HCT116 (cell line): Measurements from ENCODE around the gene CSNK1E. TPM values are rescaled to one million over a fixed set of nuclear protein-coding genes. Genes with fewer than 3 reads are reported as not detected.

Experiments used
- ATAC-seq: fragments of 200-7000 bp; cut with Tn5 transposase; 2 replicates; pipeline ENCODE4 v1.9.1; 2020; ENCODE audit warnings: mild to moderate bottlenecking, moderate library complexity
- BruUV-seq: library from RNA; stranded (reverse); fragments of 400-500 nt; replicated peaks from 2 replicates; lab custom pipeline; 2021; lab: Mats Ljungman, UMichigan
- CTCF ChIA-PET: fragments of 300-600 bp; sonication (Branson Sonifier 250); formaldehyde crosslinking; loops from one replicate; lab custom pipeline; 2021; ENCODE audit warnings: antibody characterized with exemption; lab: Charles Lee
- POLR2A ChIA-PET: fragments of 300-600, 350-600 bp; sonication (Branson Sonifier 250); formaldehyde crosslinking; loops from one replicate; lab custom pipeline; 2021; ENCODE audit warnings: antibody characterized with exemption; lab: Charles Lee
- RAD21 ChIA-PET, 2 experiments: fragments of 300-600 bp; sonication (Branson Sonifier 250); formaldehyde crosslinking; loops; one replicate each; lab custom pipeline; 2023; ENCODE audit warnings: low total read pairs in 2 of 2; ENCODE audit not compliant: uncharacterized antibody in 2 of 2, unreplicated experiment in 2 of 2, low non-redundant PET in 1 of 2; lab: Charles Lee
- DNase-seq: peaks from one replicate; pipeline ENCODE4 v3.0.0-alpha.2; 2010; ENCODE audit warnings: low read depth, low spot score
- H2AFZ ChIP-seq: fragments of 200-600 bp; shearing (Covaris generic), sonication (generic); 2 replicates; pipeline ENCODE4 v1.6.1; 2017; ENCODE audit warnings: low read depth, mixed run types, mixed read lengths, antibody characterized with exemption, low read length; ENCODE audit not compliant: poor library complexity, severe bottlenecking
- H3K27ac ChIP-seq: 2 replicates; pipeline ENCODE4 v1.5.1; 2012; ENCODE audit warnings: low read depth, low read length
- H3K27me3 ChIP-seq: fragments of 200-600 bp; sonication (generic); 2 replicates; pipeline ENCODE4 v1.6.1; 2016; ENCODE audit warnings: mixed run types, low read length, mixed read lengths; ENCODE audit not compliant: insufficient read depth
- H3K36me3 ChIP-seq, 2 experiments: fragments of 200-500 bp in 1 of 2; fragments of 200-600 bp in 1 of 2; sonication (Bioruptor generic) in 1 of 2; sonication (generic) in 1 of 2; 2 replicates each; pipeline versions ENCODE4 v1.5.1 to v1.6.1; 2014 to 2016; ENCODE audit warnings: low read length in 2 of 2, inconsistent platforms in 1 of 2, mixed read lengths in 1 of 2, mixed run types in 1 of 2; ENCODE audit not compliant: insufficient read depth in 2 of 2, control insufficient read depth in 1 of 2
- H3K4me1 ChIP-seq, 2 experiments: fragments of 200-600 bp in 1 of 2; sonication (generic) in 1 of 2; 2 replicates each; pipeline versions ENCODE4 v1.5.1 to v1.6.1; 2012 to 2017; ENCODE audit warnings: low read length in 2 of 2, inconsistent platforms in 1 of 2, mild to moderate bottlenecking in 1 of 2, mixed read lengths in 1 of 2, mixed run types in 1 of 2, moderate library complexity in 1 of 2; ENCODE audit not compliant: insufficient read depth in 2 of 2, control insufficient read depth in 1 of 2
- H3K4me2 ChIP-seq: fragments of 200-600 bp; sonication (generic); 2 replicates; pipeline ENCODE4 v1.6.1; 2017; ENCODE audit warnings: mixed run types, low read length, mixed read lengths
- H3K4me3 ChIP-seq, 2 experiments: fragments of 200-600 bp in 1 of 2; sonication (generic) in 1 of 2; replicated peaks in 1 of 2; 2 replicates each; pipeline ENCODE4 v1.5.1; 2011 to 2016; ENCODE audit warnings: low read length in 2 of 2, control low read depth in 1 of 2, low read depth in 1 of 2, mild to moderate bottlenecking in 1 of 2, mixed read lengths in 1 of 2, mixed run types in 1 of 2
- H3K79me2 ChIP-seq: fragments of 200-600 bp; sonication (generic); 2 replicates; pipeline ENCODE4 v1.6.1; 2017; ENCODE audit warnings: mild to moderate bottlenecking, mixed run types, low read length, moderate library complexity, mixed read lengths; ENCODE audit not compliant: insufficient read depth
- H3K9ac ChIP-seq: fragments of 200-600 bp; sonication (generic); 2 replicates; pipeline ENCODE4 v1.6.1; 2016; ENCODE audit warnings: low read length, mixed read lengths
- H3K9me2 ChIP-seq: fragments of 200-600 bp; sonication (generic), shearing (Covaris generic); 2 replicates; pipeline ENCODE4 v1.6.1; 2017; ENCODE audit warnings: mixed run types, mild to moderate bottlenecking, moderate library complexity; ENCODE audit not compliant: insufficient read depth
- H3K9me3 ChIP-seq, 2 experiments: fragments of 200-500 bp in 1 of 2; fragments of 200-600 bp in 1 of 2; sonication (Bioruptor generic) in 1 of 2; sonication (generic) in 1 of 2; 2 replicates each; pipeline ENCODE4 v1.6.1; 2014 to 2017; ENCODE audit warnings: low read length in 2 of 2, mixed read lengths in 2 of 2, inconsistent platforms in 1 of 2, low read depth in 1 of 2, mild to moderate bottlenecking in 1 of 2, mixed run types in 1 of 2, moderate library complexity in 1 of 2; ENCODE audit not compliant: control insufficient read depth in 1 of 2, insufficient read depth in 1 of 2
- H4K20me1 ChIP-seq: fragments of 200-600 bp; sonication (generic), shearing (Covaris generic); 2 replicates; pipeline ENCODE4 v1.6.1; 2017; ENCODE audit warnings: mixed run types, mild to moderate bottlenecking, moderate library complexity; ENCODE audit not compliant: insufficient read depth
- CTCF ChIP-seq, 3 experiments: fragments of 200-600 bp in 1 of 3; sonication (generic) in 1 of 3; IDR thresholded peaks in 2 of 3; conservative IDR thresholded peaks in 1 of 3; 2 replicates each; pipeline ENCODE4 v1.5.1; 2012 to 2017; ENCODE audit warnings: low read depth in 2 of 3, low read length in 2 of 3, antibody characterized with exemption in 1 of 3, borderline replicate concordance in 1 of 3, control low read depth in 1 of 3, mild to moderate bottlenecking in 1 of 3, mixed read lengths in 1 of 3, mixed run types in 1 of 3, moderate library complexity in 1 of 3; ENCODE audit not compliant: insufficient read depth in 1 of 3
- EZH2 ChIP-seq: fragments of 200-600 bp; sonication (generic); IDR thresholded peaks from 2 replicates; pipeline ENCODE4 v1.6.1; 2017; ENCODE audit warnings: antibody characterized with exemption, mixed run types
- FOSL1 ChIP-seq: IDR thresholded peaks from 2 replicates; pipeline ENCODE4 v1.6.1; 2012; ENCODE audit warnings: low read depth
- POLR2A ChIP-seq: IDR thresholded peaks from 2 replicates; pipeline ENCODE4 v1.7.0; 2011; ENCODE audit warnings: borderline replicate concordance; ENCODE audit not compliant: insufficient read depth, insufficient read length; ENCODE audit errors: extremely low read depth
- REST ChIP-seq: IDR thresholded peaks from 2 replicates; pipeline ENCODE4 v1.6.1; 2012; ENCODE audit warnings: low read depth
- SP1 ChIP-seq: IDR thresholded peaks from 2 replicates; pipeline ENCODE4 v1.6.1; 2012; ENCODE audit warnings: low read depth
- TCF7L2 ChIP-seq: IDR thresholded peaks from 2 replicates; pipeline ENCODE4 v1.7.0; 2011; ENCODE audit warnings: borderline replicate concordance, inconsistent platforms; ENCODE audit not compliant: insufficient read depth, insufficient read length; ENCODE audit errors: extremely low read depth
- ZFX ChIP-seq: fragments of 450-650 bp; IDR thresholded peaks from 2 replicates; pipeline ENCODE4 v1.6.1; 2017
- ZNF274 ChIP-seq: fragments of 200-500 bp; sonication (Bioruptor generic); IDR thresholded peaks from 2 replicates; pipeline ENCODE4 v1.6.1; 2014; ENCODE audit warnings: mild to moderate bottlenecking, low read depth, low read length, inconsistent platforms
- intact Hi-C: fragments of 100-400 bp; cut with micrococcal nuclease; formaldehyde crosslinking; loops from 2 replicates; pipeline ENCODE4 v1.10.0; 2022
- total RNA-seq: library from RNA; stranded (reverse); gene quantifications from one replicate; pipeline ENCODE4 v1.2.1, GENCODE V29; 2021; ENCODE audit not compliant: unreplicated experiment

CSNK1E gene
- total RNA-seq, 1 experiment from 2014 or later, result 190 TPM

DNA sequence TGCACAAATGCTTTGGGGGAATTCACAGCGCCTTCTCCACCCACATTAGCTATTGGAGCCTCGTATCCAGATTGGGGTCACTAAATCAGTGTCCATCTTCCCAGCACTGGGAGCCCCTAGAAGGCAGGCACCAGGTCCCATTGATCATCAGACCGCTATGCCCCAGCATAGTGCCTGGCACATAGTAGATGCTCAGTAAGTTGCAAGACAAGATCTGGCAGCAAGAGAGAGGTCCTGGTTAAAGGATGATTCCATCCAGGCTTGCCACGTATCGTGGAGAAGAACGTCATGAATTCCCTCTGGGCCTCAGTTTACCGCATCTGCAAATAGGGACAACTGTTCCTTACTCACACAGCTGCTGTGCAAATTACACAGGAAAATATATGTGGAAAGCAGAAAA, 46.1 kb downstream of the CSNK1E start (continued):
- no peak for TF ChIP-seq CTCF (IDR thresholded peaks at IDR 0.05 in 2 of 3, conservative IDR thresholded peaks at IDR 0.05 in 1 of 3; ENCODE audit: borderline replicate concordance in 1 of 3, insufficient read depth in 1 of 3, low read depth in 2 of 3, low read length in 2 of 3)
- TF ChIP-seq TCF7L2, result no peak
- no peak for TF ChIP-seq POLR2A
- no peak for TF ChIP-seq FOSL1

DNA sequence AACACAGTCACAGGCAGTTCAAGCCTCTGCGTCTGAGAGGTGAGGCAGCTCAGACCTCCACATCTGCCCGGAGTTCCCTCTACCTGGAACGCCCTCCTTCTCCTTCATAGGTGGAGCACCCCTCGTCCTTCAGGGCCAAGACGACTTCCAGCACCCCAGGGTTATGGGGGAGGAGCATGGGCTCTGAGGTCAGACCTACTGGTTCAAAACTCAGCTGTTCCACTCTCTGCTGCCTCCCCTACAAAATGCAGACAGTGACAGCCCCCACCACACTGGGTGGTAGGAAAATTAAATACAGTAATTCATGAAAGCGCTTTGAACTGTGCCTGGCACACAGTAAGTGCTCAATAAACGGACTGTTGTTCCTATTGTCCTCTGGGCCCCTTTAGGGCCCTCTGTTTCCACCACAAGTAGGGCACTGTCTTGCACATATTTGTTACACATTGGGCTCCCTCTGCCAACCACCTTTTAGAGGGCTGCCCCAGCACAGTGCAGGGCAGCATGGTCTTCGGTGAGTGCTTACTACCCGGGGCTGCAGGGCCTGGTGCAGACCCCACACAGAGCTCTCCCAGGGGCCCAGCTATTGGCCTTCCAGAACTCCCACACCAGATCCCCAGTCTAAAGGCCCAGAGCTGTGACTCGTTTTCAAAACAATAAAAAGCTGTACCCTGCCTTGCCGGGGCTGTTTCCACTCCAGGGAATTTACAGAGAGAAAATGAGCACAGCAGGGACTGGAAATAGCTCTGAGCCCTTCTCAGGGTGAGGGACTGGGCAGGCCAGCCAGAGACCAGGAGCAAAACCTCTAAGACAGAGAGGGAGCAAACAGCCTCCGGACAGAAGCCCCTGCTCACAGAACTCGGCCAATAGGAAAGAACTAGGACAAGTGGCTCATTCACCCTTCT, 46.9 kb downstream of the CSNK1E start:
- ChIA-PET POLR2A (no interaction called here), CTCF (interaction anchor here (0.8 kb wide), 1 partner anchor 8 kb away, joined by 4 read pairs; no protein-coding TSS in a partner anchor), RAD21 (no interaction called here)
- intact Hi-C loops, result no loop called here
- Histone ChIP-seq H3K4me2 (peak overlapping the region; percentile 85; the same call in 1 of the 2 replicates), H3K4me3 (no peak overlapping the region), H2AFZ (no peak overlapping the region), H3K4me1 (peaks cover 20 to 34% of the 10 kb centered on the region in 2 experiments; a peak in 3 of 4 replicates), H3K9me3 (no peaks in the 10 kb centered on the region), H3K36me3 (no peaks in the 10 kb centered on the region)
- ATAC-seq, result no peak
- TF ChIP-seq ZNF274 (no peak), SP1 (no peak), ZFX (no peak), REST (no peak), FOSL1 (no peak), EZH2 (no peak)
- TF ChIP-seq, all 23 proteins: peak for 0
- no peaks in the 10 kb centered on the region for H3K9me2 ChIP-seq
- H4K20me1 ChIP-seq, result no peaks in the 10 kb centered on the region
- H3K27ac ChIP-seq, result no peak overlapping the region
- H3K27me3 ChIP-seq, result no peaks in the 10 kb centered on the region
- peaks cover 68% of the 10 kb centered on the region for H3K79me2 ChIP-seq
- DNase-seq, result no peak
- no TSS peak for BruUV-seq
- H3K9ac ChIP-seq, result no peak overlapping the region
